Hindlimb muscle (tissue), 1 donor: ENCODE results near the gene HIF3A. TPM values are rescaled to one million over a fixed set of nuclear protein-coding genes. Genes with fewer than 3 reads are reported as not detected.
A peak's percentile ranks its signal among the peaks of the same experiment; 100 is the strongest.

ENCODE experiments used
- DNase-seq: peaks from one replicate; pipeline ENCODE4 v3.0.0-alpha.2; 2013
- polyA plus RNA-seq: library from polyadenylated mRNA; unstranded; fragments of 120-200 nt; gene quantifications from one replicate; pipeline ENCODE4 v1.2.1, GENCODE V29; 2013; ENCODE audit not compliant: insufficient read length

HIF3A gene
- polyA plus RNA-seq, 1 donor: 412 TPM

- DNase-seq: no peak
These were observed 33.6 kb downstream of the HIF3A start for GRCh38 chr19:46330319-46330918.

DNA sequence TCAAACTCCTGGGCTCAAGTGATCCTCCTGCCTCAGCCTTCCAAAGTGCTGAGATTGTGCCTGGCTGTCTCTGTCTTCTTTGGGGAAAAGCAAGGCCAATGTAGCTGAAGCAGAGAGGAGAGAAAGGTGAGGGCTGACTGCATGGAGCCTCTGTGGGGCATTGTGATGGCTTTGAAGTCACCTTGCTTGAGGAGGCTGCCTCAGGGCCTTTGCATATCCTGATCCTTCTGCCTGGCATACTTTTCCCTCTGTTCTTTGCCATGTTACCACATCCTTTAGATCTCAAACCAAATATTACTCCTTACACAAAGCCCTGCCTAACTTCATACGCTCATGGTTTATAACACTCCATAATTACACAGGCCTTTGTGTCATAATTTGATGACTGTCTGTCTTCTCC, 40.6 kb downstream of the HIF3A start:
- no peak for DNase-seq

- no peak for DNase-seq
These were observed 42.6 kb downstream of the HIF3A start for GRCh38 chr19:46339446-46339845.

GRCh38 chr19:46340051-46340659, 43.3 kb downstream of the HIF3A start:
- no peak for DNase-seq

DNA sequence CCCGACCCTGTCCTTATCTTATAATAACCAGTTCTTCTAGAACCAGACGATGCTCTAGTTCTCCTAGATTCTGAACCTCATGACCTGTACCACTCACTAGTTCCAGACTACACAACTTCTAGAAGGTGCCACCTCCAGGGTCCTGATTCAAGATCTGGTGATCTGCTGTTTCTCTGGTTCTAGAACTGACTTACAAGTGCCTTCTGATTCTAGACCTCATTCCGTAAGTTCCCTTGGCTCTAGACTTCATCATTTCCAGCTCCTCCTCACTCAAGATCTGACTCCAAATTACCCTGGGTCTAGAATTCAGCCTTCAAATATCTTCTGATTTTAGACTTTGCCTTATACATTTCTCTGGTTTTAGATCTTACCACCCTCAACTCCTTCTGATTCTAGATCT, 45.1 kb downstream of the HIF3A start:
- DNase-seq: no peak

GRCh38 chr19:46344363-46344762, 47.5 kb downstream of the HIF3A start:
- no peak for DNase-seq

DNA sequence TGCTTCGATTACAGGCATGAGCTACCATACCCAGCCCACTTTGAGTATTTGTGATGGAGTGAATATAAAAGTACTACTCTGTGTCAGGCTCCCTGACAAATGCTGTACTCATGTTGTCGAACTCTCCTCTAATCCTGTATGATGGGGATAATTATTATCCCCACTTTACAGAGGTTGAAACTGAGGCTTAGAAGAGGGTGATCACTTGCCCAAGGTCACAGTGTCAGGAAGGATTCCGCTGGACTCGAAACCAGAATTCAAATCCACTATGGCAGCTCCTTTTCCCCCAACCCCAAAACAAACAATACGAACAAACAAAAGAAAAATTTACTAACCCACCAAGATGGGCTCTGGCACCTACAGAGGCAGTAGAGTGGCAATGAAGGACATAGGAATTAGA, 48.3 kb downstream of the HIF3A start:
- no peak for DNase-seq

DNA sequence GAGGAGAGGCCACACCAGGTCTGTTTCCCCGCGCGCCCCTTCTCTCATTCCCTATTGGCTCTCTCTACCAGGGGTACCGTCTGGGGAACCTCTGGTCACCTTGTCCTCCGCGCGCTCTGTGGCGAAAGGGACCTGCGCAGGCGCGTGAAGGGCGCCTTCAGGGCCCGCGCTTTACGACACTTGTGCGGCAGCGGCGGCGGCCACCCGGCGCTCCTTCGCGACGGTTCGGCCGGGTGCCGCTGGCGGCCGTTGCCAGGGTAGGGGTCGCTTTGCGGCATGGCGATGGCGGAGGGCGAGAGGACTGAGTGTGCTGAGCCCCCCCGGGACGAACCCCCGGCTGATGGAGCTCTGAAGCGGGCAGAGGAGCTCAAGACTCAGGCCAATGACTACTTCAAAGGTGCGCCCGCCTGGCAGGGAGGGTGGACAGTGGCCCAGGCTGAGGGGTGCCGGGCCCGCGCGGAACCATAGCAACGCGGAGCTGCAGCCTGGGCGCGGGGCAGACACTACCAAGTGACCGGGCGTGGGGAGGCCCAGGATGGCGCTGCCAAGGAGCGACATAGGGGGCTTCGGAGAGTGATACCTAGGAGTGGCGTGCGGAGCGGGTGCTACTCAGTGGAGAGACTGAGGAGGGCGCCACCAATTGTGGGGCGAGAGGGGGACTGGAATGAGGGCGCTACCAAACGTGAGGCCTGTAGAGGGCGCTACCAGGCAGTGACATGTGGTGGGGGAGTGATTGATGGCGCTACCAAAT, 50.2 kb downstream of the HIF3A start, which contains the start of gene PPP5C:
PPP5C (plus strand) TSS at position 267 of the 751 bp plus-strand sequence; CDS start at position 277, 10 bp downstream.
- peak; percentile 94 for DNase-seq

DNA sequence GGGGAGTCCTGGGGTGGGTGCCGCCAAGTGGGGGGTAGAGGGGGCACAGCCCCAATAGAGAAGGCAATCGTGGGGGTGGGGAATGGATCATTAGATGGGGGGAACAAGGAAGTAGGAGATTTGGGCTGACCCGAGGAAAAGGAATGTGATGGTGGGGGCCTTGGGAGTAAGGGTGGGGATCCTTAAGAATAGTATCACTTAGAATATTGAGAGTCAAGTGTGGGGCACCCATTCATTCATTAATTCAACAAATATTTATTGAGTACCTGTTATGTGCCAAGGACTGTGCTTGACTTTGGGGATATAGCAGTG, 50.7 kb downstream of the HIF3A start:
- DNase-seq: no peak

- DNase-seq: no peak
These were observed 51.1 kb downstream of the HIF3A start for GRCh38 chr19:46347985-46348384.

DNA sequence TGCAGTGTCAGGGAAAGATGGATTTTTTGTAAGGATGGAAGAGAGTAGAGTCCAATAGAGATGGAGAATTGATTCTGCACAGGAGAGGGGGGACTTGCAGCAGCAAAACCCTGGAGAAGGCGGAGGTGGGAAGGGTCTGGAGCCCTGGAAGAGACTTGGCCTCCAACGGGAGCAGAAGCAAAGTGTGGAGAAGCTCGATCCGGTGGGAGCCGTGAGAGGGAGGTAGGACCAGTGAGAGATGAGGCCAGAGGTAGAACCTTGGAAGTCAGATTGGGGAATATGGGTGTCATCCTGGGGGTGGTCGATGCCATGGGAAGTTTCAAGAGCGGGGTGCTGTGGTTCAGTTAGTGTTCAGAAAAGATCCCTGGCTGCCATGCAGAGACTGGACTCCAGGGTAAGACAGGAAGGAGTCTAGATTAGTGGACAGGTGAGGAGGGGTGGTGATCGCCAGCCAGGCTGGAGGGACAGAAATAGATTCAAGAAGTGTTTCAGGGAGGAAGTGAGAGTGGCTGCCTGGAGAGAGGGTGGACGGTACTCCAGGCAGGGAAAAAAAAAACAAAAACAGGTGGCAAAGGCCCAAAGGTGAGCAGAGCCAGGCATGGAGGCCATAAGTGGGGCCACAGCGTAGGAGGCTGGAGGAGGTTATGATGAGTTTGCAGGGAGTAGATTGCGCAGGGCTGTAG, 52.6 kb downstream of the HIF3A start:
- DNase-seq: no peak

- no peak for DNase-seq
These were observed 53.4 kb downstream of the HIF3A start for GRCh38 chr19:46350029-46350757.

DNA sequence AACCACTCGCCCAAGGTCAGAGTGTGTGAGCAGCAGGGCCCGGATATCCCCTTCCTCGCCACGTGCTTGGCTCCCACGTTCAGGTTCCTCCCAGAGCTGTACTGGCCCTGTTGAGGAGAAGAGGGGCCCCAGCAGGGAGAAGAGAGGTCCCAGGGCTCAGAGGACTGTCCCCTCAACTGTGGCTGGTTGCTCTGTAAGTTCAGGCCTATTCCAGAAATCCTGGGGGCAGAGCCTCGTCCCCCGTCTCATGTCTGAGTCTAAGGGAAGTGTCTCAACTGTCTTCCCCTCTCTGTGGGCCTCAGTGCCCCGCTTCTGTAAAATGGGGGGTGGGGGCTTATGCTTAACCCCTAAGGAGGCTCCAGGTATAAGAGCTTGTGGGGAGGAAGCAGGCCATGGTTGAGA, 53.9 kb downstream of the HIF3A start:
- no peak for DNase-seq

GRCh38 chr19:46351241-46352041, 54.6 kb downstream of the HIF3A start:
- no peak for DNase-seq

DNA sequence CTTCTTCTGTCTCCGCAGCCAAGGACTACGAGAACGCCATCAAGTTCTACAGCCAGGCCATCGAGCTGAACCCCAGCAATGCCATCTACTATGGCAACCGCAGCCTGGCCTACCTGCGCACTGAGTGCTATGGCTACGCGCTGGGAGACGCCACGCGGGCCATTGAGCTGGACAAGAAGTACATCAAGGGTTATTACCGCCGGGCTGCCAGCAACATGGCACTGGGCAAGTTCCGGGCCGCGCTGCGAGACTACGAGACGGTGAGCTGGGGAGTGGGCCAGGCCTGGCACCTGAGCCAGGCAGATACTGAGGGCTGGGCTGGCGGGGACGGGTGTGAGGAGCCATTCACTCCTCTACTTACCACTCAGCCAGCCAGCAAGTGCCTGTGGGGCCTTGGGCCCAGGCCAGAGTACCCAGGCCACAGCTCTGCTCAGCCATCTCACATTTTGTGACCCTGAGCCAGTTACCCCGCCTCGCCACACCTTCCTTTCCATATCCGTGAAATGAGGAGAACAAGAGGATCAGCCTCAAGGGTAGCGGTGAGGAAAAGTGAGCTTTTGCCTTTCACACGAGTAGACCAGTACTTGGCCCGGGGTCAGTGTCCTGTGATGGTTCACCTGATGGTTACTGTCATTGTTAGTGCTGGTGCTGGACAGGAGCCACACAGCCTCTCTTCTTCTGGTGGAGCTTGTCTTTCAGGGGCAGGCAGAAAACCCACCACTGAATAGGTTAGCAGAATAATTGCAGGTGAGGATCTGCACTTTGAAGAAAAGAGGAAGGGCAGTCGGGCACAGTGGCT, 57.1 kb downstream of the HIF3A start:
- no peak for DNase-seq

- DNase-seq: no peak
These were observed 58.6 kb downstream of the HIF3A start for GRCh38 chr19:46355234-46356148.

- no peak for DNase-seq
These were observed 59.6 kb downstream of the HIF3A start for GRCh38 chr19:46356149-46357055.

GRCh38 chr19:46357846-46358583, 61.2 kb downstream of the HIF3A start:
- no peak for DNase-seq
